ENCODE results near the gene ATP6V1A.

GRCh38 chr3:113741086-113741485 is 5.7 kb upstream of the ATP6V1A start:
- TF ChIP-seq POLR2A (IDR thresholded peaks at IDR 0.05) (no peak), CTCF (IDR thresholded peaks at IDR 0.05) (no peak)
